ENCODE measurements around the gene IL4R.

DNA sequence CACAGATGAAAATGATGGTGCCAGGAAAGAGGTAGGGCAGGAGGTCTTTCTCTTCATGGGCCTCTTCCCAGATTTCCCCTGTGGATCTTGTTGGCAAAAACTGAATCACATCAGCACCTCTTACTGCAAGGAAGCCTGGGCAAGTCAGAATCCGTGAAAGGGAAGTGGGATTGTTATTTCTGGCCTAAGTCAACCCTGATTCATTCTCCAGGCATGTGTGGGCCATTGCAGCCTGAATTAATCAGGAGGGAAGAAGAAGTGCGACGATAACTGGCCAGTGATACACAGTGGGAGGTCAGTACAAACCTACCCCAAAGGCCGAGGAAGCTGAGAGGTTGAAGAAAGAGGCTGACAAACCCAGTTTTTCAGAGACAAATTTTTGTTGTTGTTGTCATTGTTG, 27.3 kb upstream of the IL4R start:
- TF ChIP-seq, protein P1, sequence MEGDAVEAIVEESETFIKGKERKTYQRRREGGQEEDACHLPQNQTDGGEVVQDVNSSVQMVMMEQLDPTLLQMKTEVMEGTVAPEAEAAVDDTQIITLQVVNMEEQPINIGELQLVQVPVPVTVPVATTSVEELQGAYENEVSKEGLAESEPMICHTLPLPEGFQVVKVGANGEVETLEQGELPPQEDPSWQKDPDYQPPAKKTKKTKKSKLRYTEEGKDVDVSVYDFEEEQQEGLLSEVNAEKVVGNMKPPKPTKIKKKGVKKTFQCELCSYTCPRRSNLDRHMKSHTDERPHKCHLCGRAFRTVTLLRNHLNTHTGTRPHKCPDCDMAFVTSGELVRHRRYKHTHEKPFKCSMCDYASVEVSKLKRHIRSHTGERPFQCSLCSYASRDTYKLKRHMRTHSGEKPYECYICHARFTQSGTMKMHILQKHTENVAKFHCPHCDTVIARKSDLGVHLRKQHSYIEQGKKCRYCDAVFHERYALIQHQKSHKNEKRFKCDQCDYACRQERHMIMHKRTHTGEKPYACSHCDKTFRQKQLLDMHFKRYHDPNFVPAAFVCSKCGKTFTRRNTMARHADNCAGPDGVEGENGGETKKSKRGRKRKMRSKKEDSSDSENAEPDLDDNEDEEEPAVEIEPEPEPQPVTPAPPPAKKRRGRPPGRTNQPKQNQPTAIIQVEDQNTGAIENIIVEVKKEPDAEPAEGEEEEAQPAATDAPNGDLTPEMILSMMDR (conservative IDR thresholded peaks at IDR 0.05; ENCODE audit: low read length): no peak
- TF ChIP-seq EZH2phosphoT487 (IDR thresholded peaks at IDR 0.05; ENCODE audit: borderline replicate concordance, low read depth, low read length): no peak

Measured in OCI-LY7 (cell line).